Neural cell (in vitro differentiated cells): ENCODE data around the gene KIF13A. TPM values are rescaled to one million over a fixed set of nuclear protein-coding genes. Genes with fewer than 3 reads are reported as not detected.

Experiments
- H2AFZ ChIP-seq: fragments of 200-600, 300-800 bp; sonication (generic), shearing (Covaris generic); 2 replicates; pipeline ENCODE4 v1.6.0; 2014; ENCODE audit warnings: low read depth, mild to moderate bottlenecking, antibody characterized with exemption, low read length, moderate library complexity
- H3F3A ChIP-seq: fragments of 200-600 bp; shearing (Covaris generic); 2 replicates; pipeline ENCODE4 v1.6.1; 2016; ENCODE audit warnings: mild to moderate bottlenecking, moderate library complexity, mixed read lengths, antibody characterized with exemption, low read length; ENCODE audit not compliant: insufficient read depth, poor library complexity, severe bottlenecking
- H3K27ac ChIP-seq: fragments of 200-600, 300-800 bp; sonication (generic), shearing (Covaris generic); 2 replicates; pipeline ENCODE4 v1.5.1; 2014; ENCODE audit warnings: mild to moderate bottlenecking, low read length, moderate library complexity
- H3K27me3 ChIP-seq: fragments of 300-800, 200-600 bp; sonication (generic), shearing (Covaris generic); 2 replicates; pipeline ENCODE4 v1.6.0; 2014; ENCODE audit warnings: mild to moderate bottlenecking, low read depth, low read length, moderate library complexity; ENCODE audit not compliant: insufficient read depth
- H3K36me3 ChIP-seq: fragments of 300-800, 200-600 bp; sonication (generic), shearing (Covaris generic); 2 replicates; pipeline ENCODE4 v1.5.1; 2014; ENCODE audit warnings: mild to moderate bottlenecking, antibody characterized with exemption, low read length, moderate library complexity; ENCODE audit not compliant: insufficient read depth
- H3K4me2 ChIP-seq: fragments of 300-800, 200-600 bp; sonication (generic), shearing (Covaris generic); 2 replicates; pipeline ENCODE4 v1.6.0; 2014; ENCODE audit warnings: mild to moderate bottlenecking, low read length
- H3K4me3 ChIP-seq: fragments of 300-800, 200-600 bp; sonication (generic), shearing (Covaris generic); 2 replicates; pipeline ENCODE4 v1.5.1; 2014; ENCODE audit warnings: mild to moderate bottlenecking, low read length, moderate library complexity
- H3K79me2 ChIP-seq: fragments of 200-600 bp; shearing (Covaris generic); replicated peaks from 2 replicates; pipeline ENCODE4 v1.6.0; 2014; ENCODE audit warnings: mild to moderate bottlenecking, low read length, moderate library complexity; ENCODE audit not compliant: insufficient read depth
- H3K9ac ChIP-seq: fragments of 300-800, 200-600 bp; sonication (generic), shearing (Covaris generic); 2 replicates; pipeline ENCODE4 v1.6.1; 2016; ENCODE audit warnings: mild to moderate bottlenecking, low read length, mixed read lengths
- H3K9me2 ChIP-seq: fragments of 200-600 bp; shearing (Covaris generic); 2 replicates; pipeline ENCODE4 v1.6.1; 2016; ENCODE audit warnings: mild to moderate bottlenecking, low read length, mixed read lengths; ENCODE audit not compliant: insufficient read depth
- H3K9me3 ChIP-seq: fragments of 200-600, 300-800 bp; sonication (generic), shearing (Covaris generic); 2 replicates; pipeline ENCODE4 v1.6.1; 2016; ENCODE audit warnings: mild to moderate bottlenecking, mixed run types, low read length, moderate library complexity, mixed read lengths
- H4K20me1 ChIP-seq: fragments of 200-600 bp; shearing (Covaris generic); 2 replicates; pipeline ENCODE4 v1.6.1; 2016; ENCODE audit warnings: mild to moderate bottlenecking, mixed run types; ENCODE audit not compliant: insufficient read depth
- EP300 ChIP-seq: fragments of 450-650 bp; conservative IDR thresholded peaks from 2 replicates; pipeline ENCODE4 v1.6.1; 2014; ENCODE audit warnings: antibody characterized with exemption, mild to moderate bottlenecking, moderate library complexity; ENCODE audit not compliant: poor library complexity, severe bottlenecking
- EZH2 ChIP-seq: fragments of 200-600, 300-800 bp; shearing (Covaris generic), sonication (generic); IDR thresholded peaks from 2 replicates; pipeline ENCODE4 v1.6.1; 2014; ENCODE audit warnings: antibody characterized with exemption, low read length, borderline replicate concordance, mild to moderate bottlenecking; ENCODE audit not compliant: insufficient read depth, poor library complexity, severe bottlenecking
- MXI1 ChIP-seq: fragments of 450-650 bp; conservative IDR thresholded peaks from 2 replicates; pipeline ENCODE4 v1.6.1; 2014; ENCODE audit warnings: antibody characterized with exemption, mild to moderate bottlenecking; ENCODE audit not compliant: poor library complexity, severe bottlenecking
- POLR2AphosphoS5 ChIP-seq: IDR thresholded peaks from 2 replicates; pipeline ENCODE4 v1.6.1; 2012
- RAD21 ChIP-seq: fragments of 450-650 bp; conservative IDR thresholded peaks from 2 replicates; pipeline ENCODE4 v1.6.1; 2014; ENCODE audit warnings: antibody characterized with exemption, mild to moderate bottlenecking, moderate library complexity
- SMC3 ChIP-seq: fragments of 450-650 bp; conservative IDR thresholded peaks from 2 replicates; pipeline ENCODE4 v1.6.1; 2014; ENCODE audit warnings: antibody characterized with exemption, mild to moderate bottlenecking, moderate library complexity; ENCODE audit not compliant: poor library complexity
- TAF1 ChIP-seq: IDR thresholded peaks from 2 replicates; pipeline ENCODE4 v1.6.1; 2012; ENCODE audit warnings: low read depth
- polyA plus RNA-seq: library from polyadenylated mRNA; depleted of rRNA; stranded (reverse); fragments of >200 nt; gene quantifications from 2 replicates; pipeline ENCODE4 v1.2.3, GENCODE V29; 2014
- TF ChIP-seq, protein P1 (sequence below): fragments of 450-650 bp; IDR thresholded peaks from 2 replicates; pipeline ENCODE4 v1.5.1; 2014; ENCODE audit warnings: antibody characterized with exemption, mild to moderate bottlenecking, moderate library complexity; ENCODE audit not compliant: poor library complexity, severe bottlenecking
- TF ChIP-seq, protein P2 (sequence below): IDR thresholded peaks from 2 replicates; pipeline ENCODE4 v1.6.1; 2012; ENCODE audit warnings: borderline replicate concordance

Gene KIF13A
- polyA plus RNA-seq, 1 donor from 2014 or later = 9.4 TPM

DNA sequence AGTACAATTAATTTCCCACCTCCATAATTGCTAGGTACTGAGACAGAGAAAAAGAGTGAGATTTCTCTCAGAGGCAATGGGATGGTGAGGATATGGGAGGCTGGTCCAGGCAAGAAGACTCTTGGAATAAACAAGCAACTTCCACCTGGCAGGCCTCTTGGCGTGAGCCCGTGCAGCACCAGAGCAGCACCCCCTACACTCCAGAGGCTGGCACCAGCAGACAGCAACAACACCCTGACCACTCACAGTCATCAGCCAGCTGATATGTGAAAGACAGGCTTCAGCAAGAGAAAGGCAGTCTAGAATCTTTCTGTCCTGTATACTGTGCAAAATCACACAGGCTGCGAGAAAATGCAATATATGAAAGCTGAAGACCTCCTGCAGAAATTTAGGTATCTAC, 59.7 kb downstream of the KIF13A start:
- Histone ChIP-seq H3K9ac (no peak overlapping the region), H3K36me3 (no peaks in the 10 kb centered on the region), H4K20me1 (no peaks in the 10 kb centered on the region), H3K4me2 (no peak overlapping the region), H3K27me3 (no peaks in the 10 kb centered on the region), H3K27ac (no peak overlapping the region), H3F3A (no peaks in the 10 kb centered on the region), H3K9me3 (no peaks in the 10 kb centered on the region), H3K4me3 (no peak overlapping the region), H3K9me2 (no peaks in the 10 kb centered on the region), H2AFZ (no peak overlapping the region), H3K79me2 (no peaks in the 10 kb centered on the region)
- TF ChIP-seq, protein P1, sequence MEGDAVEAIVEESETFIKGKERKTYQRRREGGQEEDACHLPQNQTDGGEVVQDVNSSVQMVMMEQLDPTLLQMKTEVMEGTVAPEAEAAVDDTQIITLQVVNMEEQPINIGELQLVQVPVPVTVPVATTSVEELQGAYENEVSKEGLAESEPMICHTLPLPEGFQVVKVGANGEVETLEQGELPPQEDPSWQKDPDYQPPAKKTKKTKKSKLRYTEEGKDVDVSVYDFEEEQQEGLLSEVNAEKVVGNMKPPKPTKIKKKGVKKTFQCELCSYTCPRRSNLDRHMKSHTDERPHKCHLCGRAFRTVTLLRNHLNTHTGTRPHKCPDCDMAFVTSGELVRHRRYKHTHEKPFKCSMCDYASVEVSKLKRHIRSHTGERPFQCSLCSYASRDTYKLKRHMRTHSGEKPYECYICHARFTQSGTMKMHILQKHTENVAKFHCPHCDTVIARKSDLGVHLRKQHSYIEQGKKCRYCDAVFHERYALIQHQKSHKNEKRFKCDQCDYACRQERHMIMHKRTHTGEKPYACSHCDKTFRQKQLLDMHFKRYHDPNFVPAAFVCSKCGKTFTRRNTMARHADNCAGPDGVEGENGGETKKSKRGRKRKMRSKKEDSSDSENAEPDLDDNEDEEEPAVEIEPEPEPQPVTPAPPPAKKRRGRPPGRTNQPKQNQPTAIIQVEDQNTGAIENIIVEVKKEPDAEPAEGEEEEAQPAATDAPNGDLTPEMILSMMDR = no peak

DNA sequence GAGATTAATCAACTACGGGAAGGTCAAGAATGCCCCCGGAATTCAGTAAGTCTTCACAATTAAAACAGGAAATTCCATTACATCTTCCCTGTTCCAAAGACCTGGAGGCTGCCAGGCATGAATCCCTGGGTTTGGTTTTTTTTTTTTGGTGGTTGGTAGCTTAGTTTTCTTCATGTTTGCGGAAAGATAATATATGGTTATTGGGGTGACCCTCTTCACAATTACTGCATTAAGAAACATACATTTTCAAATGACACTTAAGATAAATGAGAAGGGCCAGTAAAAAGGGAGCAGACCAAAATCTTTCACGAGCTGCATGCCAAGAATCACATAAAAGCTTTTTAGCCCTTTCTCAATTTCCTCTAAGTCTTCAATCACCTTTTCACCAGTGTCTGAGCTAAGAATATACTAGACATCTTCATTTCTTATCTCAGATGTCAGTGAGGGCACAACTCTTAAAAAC, 64.0 kb downstream of the KIF13A start:
- Histone ChIP-seq H3F3A (no peaks in the 10 kb centered on the region), H3K27ac (no peak overlapping the region), H2AFZ (no peak overlapping the region), H3K9me2 (no peaks in the 10 kb centered on the region), H3K36me3 (no peaks in the 10 kb centered on the region), H3K9ac (no peak overlapping the region), H3K27me3 (no peaks in the 10 kb centered on the region), H3K4me2 (no peak overlapping the region), H3K4me3 (no peak overlapping the region), H4K20me1 (no peaks in the 10 kb centered on the region), H3K79me2 (no peaks in the 10 kb centered on the region), H3K9me3 (no peaks in the 10 kb centered on the region)
- TF ChIP-seq, protein P1 = no peak
- TF ChIP-seq MXI1 = no peak
- TF ChIP-seq TAF1 = no peak
- no peak for TF ChIP-seq EZH2
- TF ChIP-seq POLR2AphosphoS5 = no peak
- TF ChIP-seq EP300 = no peak
- no peak for TF ChIP-seq SMC3
- TF ChIP-seq RAD21 = no peak
- TF ChIP-seq, protein P2, sequence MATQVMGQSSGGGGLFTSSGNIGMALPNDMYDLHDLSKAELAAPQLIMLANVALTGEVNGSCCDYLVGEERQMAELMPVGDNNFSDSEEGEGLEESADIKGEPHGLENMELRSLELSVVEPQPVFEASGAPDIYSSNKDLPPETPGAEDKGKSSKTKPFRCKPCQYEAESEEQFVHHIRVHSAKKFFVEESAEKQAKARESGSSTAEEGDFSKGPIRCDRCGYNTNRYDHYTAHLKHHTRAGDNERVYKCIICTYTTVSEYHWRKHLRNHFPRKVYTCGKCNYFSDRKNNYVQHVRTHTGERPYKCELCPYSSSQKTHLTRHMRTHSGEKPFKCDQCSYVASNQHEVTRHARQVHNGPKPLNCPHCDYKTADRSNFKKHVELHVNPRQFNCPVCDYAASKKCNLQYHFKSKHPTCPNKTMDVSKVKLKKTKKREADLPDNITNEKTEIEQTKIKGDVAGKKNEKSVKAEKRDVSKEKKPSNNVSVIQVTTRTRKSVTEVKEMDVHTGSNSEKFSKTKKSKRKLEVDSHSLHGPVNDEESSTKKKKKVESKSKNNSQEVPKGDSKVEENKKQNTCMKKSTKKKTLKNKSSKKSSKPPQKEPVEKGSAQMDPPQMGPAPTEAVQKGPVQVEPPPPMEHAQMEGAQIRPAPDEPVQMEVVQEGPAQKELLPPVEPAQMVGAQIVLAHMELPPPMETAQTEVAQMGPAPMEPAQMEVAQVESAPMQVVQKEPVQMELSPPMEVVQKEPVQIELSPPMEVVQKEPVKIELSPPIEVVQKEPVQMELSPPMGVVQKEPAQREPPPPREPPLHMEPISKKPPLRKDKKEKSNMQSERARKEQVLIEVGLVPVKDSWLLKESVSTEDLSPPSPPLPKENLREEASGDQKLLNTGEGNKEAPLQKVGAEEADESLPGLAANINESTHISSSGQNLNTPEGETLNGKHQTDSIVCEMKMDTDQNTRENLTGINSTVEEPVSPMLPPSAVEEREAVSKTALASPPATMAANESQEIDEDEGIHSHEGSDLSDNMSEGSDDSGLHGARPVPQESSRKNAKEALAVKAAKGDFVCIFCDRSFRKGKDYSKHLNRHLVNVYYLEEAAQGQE = no peak
